AG09319 (cell line): ENCODE results near the gene CLEC4M.

ENCODE experiments used
- DNase-seq: peaks from one replicate; pipeline ENCODE4 v3.0.0-alpha.2; 2010; ENCODE audit warnings: low read depth; ENCODE audit errors: extremely low read depth
- TF ChIP-seq, protein P1 (sequence below): IDR thresholded peaks from 2 replicates; pipeline ENCODE4 v1.5.1; 2011; ENCODE audit warnings: low read depth, mild to moderate bottlenecking, inconsistent platforms, low read length, moderate library complexity

The CLEC4M gene

DNA sequence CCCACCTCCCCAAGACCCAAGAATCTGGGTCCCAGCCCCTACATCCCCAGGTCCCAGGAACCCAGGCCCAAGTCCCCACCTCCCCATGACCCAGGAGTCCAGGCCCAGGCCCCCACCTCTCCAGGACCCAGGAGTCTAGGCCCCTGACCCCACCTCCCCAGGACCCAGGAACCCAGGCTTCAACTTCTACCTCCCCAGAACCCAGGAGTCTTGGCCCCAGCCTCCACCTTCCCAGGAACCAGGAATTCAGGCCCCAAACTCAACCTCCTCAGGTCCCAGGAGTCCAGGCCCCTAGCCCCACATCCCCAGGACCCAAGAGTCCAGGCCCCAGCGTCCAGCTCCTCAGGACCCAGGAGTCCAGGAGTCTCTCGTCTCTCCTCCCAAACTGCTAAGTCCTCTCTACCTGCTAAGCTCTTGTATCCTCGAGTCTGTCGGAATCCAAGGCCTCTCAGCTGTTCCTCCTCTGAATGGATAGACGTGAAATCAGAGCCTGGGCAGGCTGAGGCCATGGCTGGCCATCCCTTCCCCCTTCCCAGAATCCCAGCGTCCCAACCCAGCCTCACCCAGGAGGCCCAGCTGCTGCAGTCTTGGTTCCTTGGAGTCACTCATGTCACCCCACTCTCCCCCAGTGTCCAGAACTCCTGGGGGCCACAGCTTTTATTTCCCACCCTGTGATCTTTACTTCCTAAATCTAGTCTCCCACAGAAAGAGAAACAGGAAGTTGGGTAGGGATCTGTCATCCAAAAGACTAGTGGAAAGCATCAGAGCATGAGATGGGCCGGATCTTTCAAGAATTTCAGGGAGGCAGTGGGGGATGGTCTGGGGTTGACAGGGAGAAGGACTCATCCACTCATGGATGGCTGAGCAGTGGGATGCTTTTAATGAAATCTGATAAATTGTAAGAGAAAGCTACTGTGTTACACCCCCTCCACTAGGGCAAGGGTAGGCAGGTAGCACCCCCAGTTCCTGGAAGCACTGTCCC, 15.8 kb upstream of the CLEC4M start, which contains the start of gene CD209:
CD209 (minus strand) TSS at position 632 of the 982 bp plus-strand sequence; CDS start at position 609, 23 bp downstream.
- DNase-seq, result no peak
- TF ChIP-seq, protein P1, sequence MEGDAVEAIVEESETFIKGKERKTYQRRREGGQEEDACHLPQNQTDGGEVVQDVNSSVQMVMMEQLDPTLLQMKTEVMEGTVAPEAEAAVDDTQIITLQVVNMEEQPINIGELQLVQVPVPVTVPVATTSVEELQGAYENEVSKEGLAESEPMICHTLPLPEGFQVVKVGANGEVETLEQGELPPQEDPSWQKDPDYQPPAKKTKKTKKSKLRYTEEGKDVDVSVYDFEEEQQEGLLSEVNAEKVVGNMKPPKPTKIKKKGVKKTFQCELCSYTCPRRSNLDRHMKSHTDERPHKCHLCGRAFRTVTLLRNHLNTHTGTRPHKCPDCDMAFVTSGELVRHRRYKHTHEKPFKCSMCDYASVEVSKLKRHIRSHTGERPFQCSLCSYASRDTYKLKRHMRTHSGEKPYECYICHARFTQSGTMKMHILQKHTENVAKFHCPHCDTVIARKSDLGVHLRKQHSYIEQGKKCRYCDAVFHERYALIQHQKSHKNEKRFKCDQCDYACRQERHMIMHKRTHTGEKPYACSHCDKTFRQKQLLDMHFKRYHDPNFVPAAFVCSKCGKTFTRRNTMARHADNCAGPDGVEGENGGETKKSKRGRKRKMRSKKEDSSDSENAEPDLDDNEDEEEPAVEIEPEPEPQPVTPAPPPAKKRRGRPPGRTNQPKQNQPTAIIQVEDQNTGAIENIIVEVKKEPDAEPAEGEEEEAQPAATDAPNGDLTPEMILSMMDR, result no peak

- TF ChIP-seq, protein P1, result no peak
- DNase-seq, result no peak
Measured at GRCh38 chr19:7748171-7748570, 14.9 kb upstream of the CLEC4M start.

DNA sequence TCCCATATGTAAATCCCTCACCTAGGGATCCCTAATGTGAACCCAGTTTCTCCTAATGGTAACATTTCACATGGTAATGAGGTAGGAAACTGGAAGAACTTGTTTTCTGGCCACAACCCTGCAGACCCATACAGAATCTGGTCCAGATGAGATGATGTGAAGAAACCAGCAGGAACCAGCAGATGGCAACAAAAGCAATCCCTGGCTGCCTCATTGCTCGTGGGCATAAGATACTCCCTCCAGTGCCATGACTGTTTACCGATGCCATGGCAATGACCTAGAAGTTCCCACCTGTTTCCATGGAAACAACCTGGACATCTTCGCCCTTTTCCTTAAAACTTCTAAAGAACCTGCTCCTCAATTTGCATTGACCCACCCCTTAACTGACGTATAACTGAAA, 14.3 kb upstream of the CLEC4M start:
- TF ChIP-seq, protein P1, result no peak
- no peak for DNase-seq

- TF ChIP-seq, protein P1, result no peak
- no peak for DNase-seq
Measured at GRCh38 chr19:7751157-7751783, 11.8 kb upstream of the CLEC4M start.

GRCh38 chr19:7756258-7756657, 6.8 kb upstream of the CLEC4M start:
- TF ChIP-seq, protein P1, result no peak
- no peak for DNase-seq

DNA sequence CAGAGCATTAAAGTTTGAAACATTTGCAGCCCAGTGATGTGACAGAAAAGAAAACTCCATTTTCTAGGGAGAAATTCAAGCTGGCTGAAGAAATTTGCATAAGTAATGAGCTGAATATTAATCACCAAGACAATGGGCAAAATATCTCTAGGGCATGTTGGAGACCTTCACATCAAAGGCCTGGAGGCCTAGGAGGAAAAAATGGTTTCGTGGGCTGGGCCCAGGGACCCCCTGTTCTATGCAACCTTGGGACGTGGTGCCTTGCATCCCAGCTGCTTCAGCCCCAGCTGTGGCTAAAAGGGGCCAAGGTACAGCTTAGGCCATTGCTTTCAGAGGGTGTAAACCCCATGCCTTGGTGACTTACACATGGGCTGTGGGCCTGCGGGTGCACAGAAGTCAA, 5.7 kb upstream of the CLEC4M start:
- TF ChIP-seq, protein P1, result no peak
- no peak for DNase-seq

GRCh38 chr19:7759156-7759555, 3.9 kb upstream of the CLEC4M start:
- TF ChIP-seq, protein P1, result no peak
- no peak for DNase-seq
